ENCODE measurements around the gene MLXIP.

- no peak for TF ChIP-seq CTCF (IDR thresholded peaks at IDR 0.05)
- no peak for TF ChIP-seq POLR2A (IDR thresholded peaks at IDR 0.05)
- TF ChIP-seq POLR2AphosphoS5 (IDR thresholded peaks at IDR 0.05; ENCODE audit: insufficient read depth in 1 of 2, low read depth in 1 of 2): no peak
These were observed 17.5 kb downstream of the MLXIP start for GRCh38 chr12:122096014-122096413.
